GM19035 (cell line): ENCODE results near the gene CYP11A1.

Experiments used
- ATAC-seq: cut with Tn5 transposase; IDR thresholded peaks from one replicate; pipeline ENCODE4 v1.9.1; 2021; ENCODE audit not compliant: unreplicated experiment

Gene CYP11A1

GRCh38 chr15:74350295-74351275 is 16.9 kb downstream of the CYP11A1 start:
- ATAC-seq = no peak

GRCh38 chr15:74349241-74349778 is 18.1 kb downstream of the CYP11A1 start:
- no peak for ATAC-seq

GRCh38 chr15:74347757-74348250 is 19.6 kb downstream of the CYP11A1 start:
- ATAC-seq = no peak

- ATAC-seq = no peak
Measured at GRCh38 chr15:74345051-74345450, 22.4 kb downstream of the CYP11A1 start.

GRCh38 chr15:74343797-74344127 is 23.7 kb downstream of the CYP11A1 start:
- no peak for ATAC-seq

- ATAC-seq = no peak
Measured at GRCh38 chr15:74343127-74343796, 24.2 kb downstream of the CYP11A1 start.

- no peak for ATAC-seq
Measured at GRCh38 chr15:74340150-74340549, 27.3 kb downstream of the CYP11A1 start.

GRCh38 chr15:74339371-74339770 is 28.1 kb downstream of the CYP11A1 start:
- ATAC-seq = no peak

GRCh38 chr15:74338676-74339075 is 28.8 kb downstream of the CYP11A1 start:
- ATAC-seq = no peak

- no peak for ATAC-seq
Measured at GRCh38 chr15:74337607-74338211, 29.7 kb downstream of the CYP11A1 start.

GRCh38 chr15:74337146-74337545 is 30.3 kb downstream of the CYP11A1 start:
- ATAC-seq = no peak

- no peak for ATAC-seq
Measured at GRCh38 chr15:74336061-74337005, 31.1 kb downstream of the CYP11A1 start.

GRCh38 chr15:74335396-74335795 is 32.0 kb downstream of the CYP11A1 start:
- no peak for ATAC-seq

GRCh38 chr15:74334127-74334526 is 33.3 kb downstream of the CYP11A1 start:
- no peak for ATAC-seq

GRCh38 chr15:74333662-74334061 is 33.8 kb downstream of the CYP11A1 start:
- no peak for ATAC-seq

- ATAC-seq = no peak
Measured at GRCh38 chr15:74333093-74333492, 34.4 kb downstream of the CYP11A1 start.

- ATAC-seq = no peak
Measured at GRCh38 chr15:74332611-74333010, 34.8 kb downstream of the CYP11A1 start.

- ATAC-seq = no peak
Measured at GRCh38 chr15:74332011-74332410, 35.4 kb downstream of the CYP11A1 start.

GRCh38 chr15:74330861-74331408 is 36.5 kb downstream of the CYP11A1 start:
- ATAC-seq = no peak
